Measurements from ENCODE around the gene RTN4R.

The RTN4R gene

GRCh38 chr22:20226077-20226716 lies 41.9 kb downstream of the RTN4R start:
- H3K36me3 ChIP-seq (ENCODE audit: control insufficient read depth, insufficient read depth, low read length): no peaks in the 10 kb centered on the region
- no peaks in the 10 kb centered on the region for H3K79me2 ChIP-seq
- no peak for TF ChIP-seq CTCF (IDR thresholded peaks at IDR 0.05)
- no peak overlapping the region for H3K9ac ChIP-seq
- H3K27ac ChIP-seq: no peak overlapping the region
- H3K4me3 ChIP-seq (ENCODE audit: low read depth, low read length): no peak overlapping the region
- no peak overlapping the region for H2AFZ ChIP-seq
- H3K4me2 ChIP-seq (ENCODE audit: low read length): no peak overlapping the region
- H3K4me1 ChIP-seq: no peaks in the 10 kb centered on the region
- no peaks in the 10 kb centered on the region for H3K9me3 ChIP-seq (ENCODE audit: control insufficient read depth, low read length)
- no peaks in the 10 kb centered on the region for H3K27me3 ChIP-seq (ENCODE audit: control insufficient read depth, insufficient read depth, low read length)

- H3K27me3 ChIP-seq (ENCODE audit: control insufficient read depth, insufficient read depth, low read length): no peaks in the 10 kb centered on the region
- H3K79me2 ChIP-seq: no peaks in the 10 kb centered on the region
- H3K27ac ChIP-seq: no peak overlapping the region
- H3K4me1 ChIP-seq: no peaks in the 10 kb centered on the region
- TF ChIP-seq CTCF (IDR thresholded peaks at IDR 0.05): no peak
- H3K9ac ChIP-seq: no peak overlapping the region
- H3K9me3 ChIP-seq (ENCODE audit: control insufficient read depth, low read length): no peaks in the 10 kb centered on the region
- no peaks in the 10 kb centered on the region for H3K36me3 ChIP-seq (ENCODE audit: control insufficient read depth, insufficient read depth, low read length)
- H3K4me2 ChIP-seq (ENCODE audit: low read length): no peak overlapping the region
- H2AFZ ChIP-seq: no peak overlapping the region
- no peak overlapping the region for H3K4me3 ChIP-seq (ENCODE audit: low read depth, low read length)
Observed at GRCh38 chr22:20225693-20225966, 42.5 kb downstream of the RTN4R start.

GRCh38 chr22:20224917-20225692 lies 43.0 kb downstream of the RTN4R start:
- no peak overlapping the region for H3K9ac ChIP-seq
- H3K27ac ChIP-seq: no peak overlapping the region
- no peak overlapping the region for H3K4me2 ChIP-seq (ENCODE audit: low read length)
- H3K79me2 ChIP-seq: no peaks in the 10 kb centered on the region
- no peak overlapping the region for H3K4me3 ChIP-seq (ENCODE audit: low read depth, low read length)
- no peak overlapping the region for H2AFZ ChIP-seq
- no peaks in the 10 kb centered on the region for H3K27me3 ChIP-seq (ENCODE audit: control insufficient read depth, insufficient read depth, low read length)
- no peak for TF ChIP-seq CTCF (IDR thresholded peaks at IDR 0.05)
- H3K4me1 ChIP-seq: no peaks in the 10 kb centered on the region
- no peaks in the 10 kb centered on the region for H3K36me3 ChIP-seq (ENCODE audit: control insufficient read depth, insufficient read depth, low read length)
- H3K9me3 ChIP-seq (ENCODE audit: control insufficient read depth, low read length): no peaks in the 10 kb centered on the region

GRCh38 chr22:20224256-20224626 lies 43.9 kb downstream of the RTN4R start:
- TF ChIP-seq CTCF (IDR thresholded peaks at IDR 0.05): no peak
- H2AFZ ChIP-seq: no peak overlapping the region
- no peak overlapping the region for H3K4me2 ChIP-seq (ENCODE audit: low read length)
- H3K27me3 ChIP-seq (ENCODE audit: control insufficient read depth, insufficient read depth, low read length): no peaks in the 10 kb centered on the region
- no peaks in the 10 kb centered on the region for H3K9me3 ChIP-seq (ENCODE audit: control insufficient read depth, low read length)
- no peak overlapping the region for H3K9ac ChIP-seq
- no peaks in the 10 kb centered on the region for H3K79me2 ChIP-seq
- H3K36me3 ChIP-seq (ENCODE audit: control insufficient read depth, insufficient read depth, low read length): no peaks in the 10 kb centered on the region
- no peak overlapping the region for H3K4me3 ChIP-seq (ENCODE audit: low read depth, low read length)
- H3K27ac ChIP-seq: no peak overlapping the region
- H3K4me1 ChIP-seq: no peaks in the 10 kb centered on the region

Data from parathyroid adenoma (tissue), 2 donors.